ENCODE results near the gene SYNGR2. TPM values are rescaled to one million over a fixed set of nuclear protein-coding genes. Genes with fewer than 3 reads are reported as not detected.

SYNGR2 gene
- total RNA-seq, 3 donors from 2014 or later = 90.4 to 202 (median 196) TPM

DNA sequence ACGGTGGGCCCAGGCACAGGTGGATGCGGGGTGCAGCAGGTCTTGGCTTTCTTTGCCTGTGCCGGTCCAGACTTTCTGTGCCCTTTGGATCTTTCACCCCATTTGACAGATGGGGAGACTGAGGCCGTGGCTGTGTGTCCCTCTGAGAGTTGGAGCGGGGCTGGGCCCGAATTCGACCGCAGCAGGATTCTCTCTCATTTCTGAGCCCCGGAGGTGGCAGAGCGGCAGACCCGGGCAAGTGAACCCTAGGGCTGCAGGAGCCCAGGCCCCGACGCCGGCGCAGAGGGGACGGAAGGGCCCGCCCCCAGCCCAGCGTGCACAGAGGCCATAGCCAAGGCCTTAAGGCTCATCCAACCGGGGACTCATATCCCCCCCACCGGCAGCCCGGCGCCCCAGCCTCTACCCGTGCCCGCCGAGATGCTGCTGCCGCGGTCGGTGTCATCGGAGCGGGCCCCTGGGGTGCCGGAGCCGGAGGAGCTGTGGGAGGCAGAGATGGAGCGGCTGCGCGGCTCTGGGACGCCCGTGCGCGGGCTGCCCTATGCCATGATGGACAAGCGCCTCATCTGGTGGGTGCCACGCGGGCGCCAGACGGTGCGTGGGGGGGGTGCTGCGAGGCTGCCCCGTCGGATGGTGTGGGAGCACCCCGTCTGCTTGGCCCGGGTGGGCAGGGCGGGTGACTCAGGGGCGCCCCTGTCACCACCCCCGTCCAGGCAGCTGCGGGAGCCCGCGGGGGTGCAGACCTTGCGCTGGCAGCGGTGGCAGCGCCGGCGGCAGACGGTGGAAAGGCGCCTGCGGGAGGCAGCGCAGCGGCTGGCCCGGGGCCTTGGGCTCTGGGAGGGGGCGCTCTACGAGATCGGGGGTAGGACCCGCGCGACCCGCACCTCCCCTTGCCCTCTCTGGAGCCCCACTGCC lies 37.0 kb upstream of the SYNGR2 start:
- ATAC-seq (no peak), DNase-seq (peak in 2 of 3 donors; percentile 63 to 71)
- H3K4me3 ChIP-seq = peak overlapping the region; percentile 11
- no peaks in the 10 kb centered on the region for H3K36me3 ChIP-seq (ENCODE audit: low read depth)
- TF ChIP-seq, protein P1, sequence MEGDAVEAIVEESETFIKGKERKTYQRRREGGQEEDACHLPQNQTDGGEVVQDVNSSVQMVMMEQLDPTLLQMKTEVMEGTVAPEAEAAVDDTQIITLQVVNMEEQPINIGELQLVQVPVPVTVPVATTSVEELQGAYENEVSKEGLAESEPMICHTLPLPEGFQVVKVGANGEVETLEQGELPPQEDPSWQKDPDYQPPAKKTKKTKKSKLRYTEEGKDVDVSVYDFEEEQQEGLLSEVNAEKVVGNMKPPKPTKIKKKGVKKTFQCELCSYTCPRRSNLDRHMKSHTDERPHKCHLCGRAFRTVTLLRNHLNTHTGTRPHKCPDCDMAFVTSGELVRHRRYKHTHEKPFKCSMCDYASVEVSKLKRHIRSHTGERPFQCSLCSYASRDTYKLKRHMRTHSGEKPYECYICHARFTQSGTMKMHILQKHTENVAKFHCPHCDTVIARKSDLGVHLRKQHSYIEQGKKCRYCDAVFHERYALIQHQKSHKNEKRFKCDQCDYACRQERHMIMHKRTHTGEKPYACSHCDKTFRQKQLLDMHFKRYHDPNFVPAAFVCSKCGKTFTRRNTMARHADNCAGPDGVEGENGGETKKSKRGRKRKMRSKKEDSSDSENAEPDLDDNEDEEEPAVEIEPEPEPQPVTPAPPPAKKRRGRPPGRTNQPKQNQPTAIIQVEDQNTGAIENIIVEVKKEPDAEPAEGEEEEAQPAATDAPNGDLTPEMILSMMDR (IDR thresholded peaks at IDR 0.05) = no peak
- intact Hi-C loops (cut with DNase I, micrococcal nuclease) = no loop called here
- no peaks in the 10 kb centered on the region for H3K9me3 ChIP-seq
- peaks cover 42% of the 10 kb centered on the region for H3K4me1 ChIP-seq (ENCODE audit: low read depth)

DNA sequence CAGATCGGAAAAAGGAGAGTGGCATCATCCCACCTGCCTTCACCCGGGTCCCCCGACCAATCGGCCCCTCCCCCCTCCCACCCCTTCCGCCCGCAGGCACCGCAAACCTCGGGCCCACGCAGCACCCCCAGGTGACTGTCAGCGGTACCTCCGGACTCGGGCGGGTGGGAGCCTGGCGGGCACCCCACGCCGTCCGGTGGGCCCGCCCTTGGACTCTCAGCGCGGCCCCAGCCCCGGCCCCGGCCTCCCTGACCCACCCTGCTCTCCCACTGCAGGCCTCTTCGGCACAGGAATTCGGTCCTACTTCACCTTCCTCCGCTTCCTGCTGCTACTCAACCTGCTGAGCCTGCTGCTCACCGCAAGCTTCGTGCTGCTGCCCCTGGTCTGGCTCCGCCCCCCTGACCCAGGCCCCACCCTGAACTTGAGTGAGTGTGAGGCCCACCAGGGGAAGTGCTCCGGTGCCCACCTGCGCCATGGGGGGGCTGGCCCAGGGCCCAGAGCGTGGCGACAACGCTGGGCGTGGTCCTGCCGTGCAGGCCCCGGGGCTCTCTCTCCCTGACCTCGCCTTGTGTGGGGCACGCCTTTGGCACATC lies 36.2 kb upstream of the SYNGR2 start:
- Histone ChIP-seq H3K9me3 (no peaks in the 10 kb centered on the region), H3K4me3 (no peak overlapping the region), H3K36me3 (ENCODE audit: low read depth) (no peaks in the 10 kb centered on the region), H3K4me1 (ENCODE audit: low read depth) (peaks cover 39% of the 10 kb centered on the region)
- DNase-seq = peak; percentile 67 to 94 (median 82)
- ATAC-seq = peak; percentile 36
- TF ChIP-seq, protein P1 (IDR thresholded peaks at IDR 0.05) = no peak
- intact Hi-C loops (cut with DNase I, micrococcal nuclease) = no loop called here

DNA sequence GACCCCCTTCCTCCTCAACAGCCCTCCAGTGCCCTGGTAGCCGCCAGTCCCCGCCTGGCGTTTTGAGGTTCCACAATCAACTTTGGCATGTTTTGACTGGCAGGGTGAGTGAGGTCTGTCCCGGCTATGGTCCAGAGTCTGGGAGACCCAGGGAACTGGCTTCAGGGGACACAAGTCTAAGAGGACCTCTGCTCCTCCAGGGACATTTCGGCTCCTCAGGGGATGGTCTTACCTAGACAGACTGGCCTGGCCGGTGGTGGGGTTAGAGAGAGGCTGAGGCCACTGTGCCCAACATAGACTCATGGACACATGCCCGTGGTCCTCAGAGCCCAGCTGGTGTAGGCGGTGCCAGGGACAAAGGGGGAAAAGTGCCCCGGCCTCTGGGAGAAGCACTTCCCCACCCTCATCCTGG lies 35.6 kb upstream of the SYNGR2 start:
- no peak for ATAC-seq
- H3K9me3 ChIP-seq = no peaks in the 10 kb centered on the region
- H3K4me3 ChIP-seq = no peak overlapping the region
- TF ChIP-seq, protein P1 (IDR thresholded peaks at IDR 0.05) = no peak
- H3K36me3 ChIP-seq (ENCODE audit: low read depth) = no peaks in the 10 kb centered on the region
- no peak for DNase-seq
- peaks cover 40% of the 10 kb centered on the region for H3K4me1 ChIP-seq (ENCODE audit: low read depth)
- intact Hi-C loops (cut with DNase I, micrococcal nuclease) = no loop called here

DNA sequence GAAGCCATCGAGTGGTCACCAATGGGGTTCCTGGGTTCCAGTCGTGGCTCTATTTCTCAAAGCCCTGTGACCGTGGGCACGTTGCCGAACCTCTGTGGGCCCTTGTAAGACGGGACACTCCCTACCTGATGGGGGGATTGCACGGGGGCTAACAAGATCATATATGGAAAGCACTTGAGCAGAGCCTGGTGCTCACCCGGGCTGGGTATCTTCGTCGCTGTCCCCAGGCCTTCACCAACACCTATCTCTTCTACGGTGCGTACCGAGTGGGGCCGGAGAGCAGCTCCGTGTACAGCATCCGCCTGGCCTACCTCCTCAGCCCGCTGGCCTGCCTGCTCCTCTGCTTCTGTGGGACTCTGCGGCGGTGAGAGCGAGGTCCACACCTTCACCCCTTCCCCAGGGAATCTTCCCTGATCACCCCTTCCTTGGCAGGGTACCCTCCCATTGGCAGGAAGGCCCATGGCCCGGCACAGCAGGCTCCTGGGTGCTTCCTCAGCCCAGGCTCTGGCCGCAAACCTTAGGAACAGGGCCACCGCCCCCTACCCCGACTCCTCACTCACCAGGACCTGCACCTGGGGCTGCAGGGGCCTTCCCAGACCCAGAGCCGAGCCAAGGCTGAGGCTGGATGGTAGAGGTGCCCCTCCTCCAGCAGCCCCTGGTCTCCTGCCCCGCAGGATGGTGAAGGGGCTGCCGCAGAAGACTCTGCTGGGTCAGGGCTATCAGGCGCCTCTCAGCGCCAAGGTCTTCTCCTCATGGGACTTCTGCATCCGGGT lies 35.0 kb upstream of the SYNGR2 start:
- intact Hi-C loops (cut with DNase I, micrococcal nuclease) = no loop called here
- no peak overlapping the region for H3K4me3 ChIP-seq
- ATAC-seq (no peak), DNase-seq (no peak)
- no peaks in the 10 kb centered on the region for H3K9me3 ChIP-seq
- H3K36me3 ChIP-seq (ENCODE audit: low read depth) = no peaks in the 10 kb centered on the region
- TF ChIP-seq, protein P1 (IDR thresholded peaks at IDR 0.05) = no peak
- peaks cover 40% of the 10 kb centered on the region for H3K4me1 ChIP-seq (ENCODE audit: low read depth)

DNA sequence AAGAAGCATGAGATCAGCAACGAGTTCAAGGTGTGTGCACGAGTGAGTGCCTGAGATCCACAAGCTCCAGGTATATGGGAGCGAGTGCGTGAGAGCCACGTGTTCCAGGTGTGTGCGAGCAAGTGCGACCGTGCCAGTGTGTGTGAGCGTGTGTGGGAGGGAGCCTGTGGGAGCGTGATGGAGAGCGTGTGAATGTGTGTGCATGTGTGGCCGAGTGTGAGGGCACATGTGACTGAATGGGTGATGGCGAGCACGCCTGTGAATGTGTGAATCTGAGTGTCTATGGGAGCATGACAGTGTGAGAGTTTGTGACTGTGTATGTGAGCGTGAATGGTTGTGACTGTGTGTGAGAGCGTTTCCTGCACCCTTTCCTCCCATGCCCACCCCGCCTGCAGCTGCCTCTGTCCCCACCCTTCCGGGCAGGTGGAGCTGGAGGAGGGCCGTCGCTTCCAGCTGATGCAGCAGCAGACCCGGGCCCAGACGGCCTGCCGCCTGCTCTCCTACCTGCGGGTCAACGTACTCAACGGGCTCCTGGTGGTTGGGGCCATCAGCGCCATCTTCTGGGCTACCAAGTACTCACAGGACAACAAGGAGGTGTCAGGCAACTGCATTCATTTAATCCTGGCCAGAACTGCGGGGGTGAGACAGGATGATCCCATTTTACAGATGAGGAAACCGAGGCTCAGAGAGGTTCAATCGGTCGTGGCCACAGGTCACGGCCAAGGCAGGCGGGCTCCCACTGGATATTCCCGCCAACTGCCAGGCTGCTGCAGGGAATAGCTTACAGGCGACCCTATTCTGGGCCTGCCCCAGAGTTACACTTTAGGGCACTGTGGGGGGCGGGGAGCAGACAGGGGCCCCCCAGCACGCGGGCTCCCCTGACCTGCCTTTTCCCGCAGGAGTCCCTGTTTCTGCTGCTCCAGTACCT lies 34.1 kb upstream of the SYNGR2 start:
- peaks cover 39% of the 10 kb centered on the region for H3K4me1 ChIP-seq (ENCODE audit: low read depth)
- DNase-seq (peak; percentile 79 to 89 (median 83)), ATAC-seq (peak; percentile 52)
- no peak overlapping the region for H3K4me3 ChIP-seq
- intact Hi-C loops (cut with DNase I, micrococcal nuclease) = no loop called here
- H3K36me3 ChIP-seq (ENCODE audit: low read depth) = no peaks in the 10 kb centered on the region
- TF ChIP-seq, protein P1 (IDR thresholded peaks at IDR 0.05) = peak; percentile 14
- no peaks in the 10 kb centered on the region for H3K9me3 ChIP-seq

All from mucosa of descending colon (tissue), 3 donors.